GM12878 (cell line): ENCODE measurements around the gene STK16. TPM values are rescaled to one million over a fixed set of nuclear protein-coding genes. Genes with fewer than 3 reads are reported as not detected.
A peak's percentile ranks its signal among the peaks of the same experiment; 100 is the strongest.

Experiments used
- BCL3 ChIP-seq: IDR thresholded peaks from 2 replicates; pipeline ENCODE4 v1.6.1; 2011; ENCODE audit warnings: borderline replicate concordance, low read depth, mild to moderate bottlenecking, moderate library complexity, low read length; ENCODE audit not compliant: insufficient read depth, poor library complexity, severe bottlenecking
- BMI1 ChIP-seq: fragments of 450-650 bp; IDR thresholded peaks from 2 replicates; pipeline ENCODE4 v1.6.1; 2016; ENCODE audit warnings: mild to moderate bottlenecking, moderate library complexity, borderline replicate concordance
- CHD4 ChIP-seq: fragments of 200-600 bp; sonication (generic); IDR thresholded peaks from 2 replicates; pipeline ENCODE4 v1.6.1; 2016; ENCODE audit warnings: mild to moderate bottlenecking
- EP300 ChIP-seq, 2 experiments: fragments of 150-350 bp in 1 of 2; IDR thresholded peaks; 2 replicates each; pipeline ENCODE4 v1.6.1; 2011 to 2012; ENCODE audit warnings: low read depth in 2 of 2, low read length in 2 of 2, borderline replicate concordance in 1 of 2, improper control_type of control experiment in 1 of 2, inconsistent platforms in 1 of 2; ENCODE audit not compliant: control insufficient read depth in 1 of 2
- NFIC ChIP-seq: IDR thresholded peaks from 2 replicates; pipeline ENCODE4 v1.6.1; 2012; ENCODE audit warnings: low read depth, mild to moderate bottlenecking, inconsistent platforms, low read length, moderate library complexity
- NFYB ChIP-seq: IDR thresholded peaks from 2 replicates; pipeline ENCODE4 v1.6.1; 2011; ENCODE audit warnings: low read depth, mild to moderate bottlenecking, low read length, improper control_type of control experiment, moderate library complexity; ENCODE audit not compliant: insufficient read depth
- RB1 ChIP-seq: fragments of 450-650 bp; formaldehyde crosslinking; IDR thresholded peaks from 2 replicates; pipeline ENCODE4 v1.6.1; 2017; ENCODE audit warnings: mild to moderate bottlenecking, borderline replicate concordance
- SIN3A ChIP-seq: IDR thresholded peaks from 2 replicates; pipeline ENCODE4 v1.6.1; 2012; ENCODE audit warnings: low read depth, low read length, improper control_type of control experiment
- ZNF592 ChIP-seq: fragments of 450-650 bp; IDR thresholded peaks from 2 replicates; pipeline ENCODE4 v1.6.1; 2017; ENCODE audit warnings: mild to moderate bottlenecking, moderate library complexity
- ZNF622 ChIP-seq: fragments of 450-650 bp; IDR thresholded peaks from 2 replicates; pipeline ENCODE4 v1.6.1; 2017; ENCODE audit warnings: mild to moderate bottlenecking, inconsistent platforms
- polyA plus RNA-seq, 11 experiments: library from polyadenylated mRNA; depleted of rRNA in 4 of 11; unstranded in 6 of 11; stranded (reverse) in 5 of 11; fragments of >200 nt; fragmentation: Nextera tagmentation in 4 of 11; fragmentation: Illumina TruSeq in 1 of 11; extraction: Ambion mirVana in 4 of 11; extraction: Trizol in 1 of 11; gene quantifications; 1 replicate in 1 of 11; 2 replicates in 10 of 11; pipeline versions ENCODE4 v1.2.1 to v1.2.3, GENCODE V29; 2011 to 2016; ENCODE audit warnings: inconsistent platforms in 2 of 11, missing spikeins in 2 of 11, low read depth in 1 of 11
- total RNA-seq, 4 experiments: library from RNA; depleted of rRNA in 3 of 4; stranded (reverse); fragments of >200 nt in 3 of 4; fragmentation: Illumina TruSeq in 1 of 4; extraction: Trizol in 1 of 4; gene quantifications; 2 replicates each; pipeline versions ENCODE4 v1.2.1 to v1.2.3, GENCODE V29; 2013 to 2021
- TF ChIP-seq, protein P1 (sequence below): fragments of 450-650 bp; formaldehyde crosslinking; IDR thresholded peaks from 2 replicates; pipeline ENCODE4 v1.5.0; 2022; ENCODE audit warnings: mild to moderate bottlenecking, missing genetic modification characterization
- TF ChIP-seq, protein P2 (sequence below): IDR thresholded peaks from 2 replicates; pipeline ENCODE4 v1.6.1; 2012; ENCODE audit warnings: low read depth, low read length, improper control_type of control experiment
- TF ChIP-seq, protein P3 (sequence below): fragments of 450-650 bp; IDR thresholded peaks from 2 replicates; pipeline ENCODE4 v1.6.1; 2017; ENCODE audit warnings: mild to moderate bottlenecking, moderate library complexity

STK16 gene
- total and polyA plus RNA-seq, 10 of the 15 experiments (the other 5 are each of a cell fraction or from before 2014, with no cell fraction given): 4.3 to 50.1 (median 17.9) TPM

- TF ChIP-seq ZNF592: no peak
- TF ChIP-seq, protein P1, sequence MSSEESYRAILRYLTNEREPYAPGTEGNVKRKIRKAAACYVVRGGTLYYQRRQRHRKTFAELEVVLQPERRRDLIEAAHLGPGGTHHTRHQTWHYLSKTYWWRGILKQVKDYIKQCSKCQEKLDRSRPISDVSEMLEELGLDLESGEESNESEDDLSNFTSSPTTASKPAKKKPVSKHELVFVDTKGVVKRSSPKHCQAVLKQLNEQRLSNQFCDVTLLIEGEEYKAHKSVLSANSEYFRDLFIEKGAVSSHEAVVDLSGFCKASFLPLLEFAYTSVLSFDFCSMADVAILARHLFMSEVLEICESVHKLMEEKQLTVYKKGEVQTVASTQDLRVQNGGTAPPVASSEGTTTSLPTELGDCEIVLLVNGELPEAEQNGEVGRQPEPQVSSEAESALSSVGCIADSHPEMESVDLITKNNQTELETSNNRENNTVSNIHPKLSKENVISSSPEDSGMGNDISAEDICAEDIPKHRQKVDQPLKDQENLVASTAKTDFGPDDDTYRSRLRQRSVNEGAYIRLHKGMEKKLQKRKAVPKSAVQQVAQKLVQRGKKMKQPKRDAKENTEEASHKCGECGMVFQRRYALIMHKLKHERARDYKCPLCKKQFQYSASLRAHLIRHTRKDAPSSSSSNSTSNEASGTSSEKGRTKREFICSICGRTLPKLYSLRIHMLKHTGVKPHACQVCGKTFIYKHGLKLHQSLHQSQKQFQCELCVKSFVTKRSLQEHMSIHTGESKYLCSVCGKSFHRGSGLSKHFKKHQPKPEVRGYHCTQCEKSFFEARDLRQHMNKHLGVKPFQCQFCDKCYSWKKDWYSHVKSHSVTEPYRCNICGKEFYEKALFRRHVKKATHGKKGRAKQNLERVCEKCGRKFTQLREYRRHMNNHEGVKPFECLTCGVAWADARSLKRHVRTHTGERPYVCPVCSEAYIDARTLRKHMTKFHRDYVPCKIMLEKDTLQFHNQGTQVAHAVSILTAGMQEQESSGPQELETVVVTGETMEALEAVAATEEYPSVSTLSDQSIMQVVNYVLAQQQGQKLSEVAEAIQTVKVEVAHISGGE (CRISPR knock-in tag): no peak
- TF ChIP-seq BCL3: no peak
- TF ChIP-seq NFYB: no peak
- no peak for TF ChIP-seq NFIC
- TF ChIP-seq SIN3A: 0 out of 2 replicates have a peak, but pooled peaks have one; percentile 28
- no peak for TF ChIP-seq CHD4
- TF ChIP-seq, protein P2, sequence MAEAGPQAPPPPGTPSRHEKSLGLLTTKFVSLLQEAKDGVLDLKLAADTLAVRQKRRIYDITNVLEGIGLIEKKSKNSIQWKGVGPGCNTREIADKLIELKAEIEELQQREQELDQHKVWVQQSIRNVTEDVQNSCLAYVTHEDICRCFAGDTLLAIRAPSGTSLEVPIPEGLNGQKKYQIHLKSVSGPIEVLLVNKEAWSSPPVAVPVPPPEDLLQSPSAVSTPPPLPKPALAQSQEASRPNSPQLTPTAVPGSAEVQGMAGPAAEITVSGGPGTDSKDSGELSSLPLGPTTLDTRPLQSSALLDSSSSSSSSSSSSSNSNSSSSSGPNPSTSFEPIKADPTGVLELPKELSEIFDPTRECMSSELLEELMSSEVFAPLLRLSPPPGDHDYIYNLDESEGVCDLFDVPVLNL: no peak
- TF ChIP-seq, protein P3, sequence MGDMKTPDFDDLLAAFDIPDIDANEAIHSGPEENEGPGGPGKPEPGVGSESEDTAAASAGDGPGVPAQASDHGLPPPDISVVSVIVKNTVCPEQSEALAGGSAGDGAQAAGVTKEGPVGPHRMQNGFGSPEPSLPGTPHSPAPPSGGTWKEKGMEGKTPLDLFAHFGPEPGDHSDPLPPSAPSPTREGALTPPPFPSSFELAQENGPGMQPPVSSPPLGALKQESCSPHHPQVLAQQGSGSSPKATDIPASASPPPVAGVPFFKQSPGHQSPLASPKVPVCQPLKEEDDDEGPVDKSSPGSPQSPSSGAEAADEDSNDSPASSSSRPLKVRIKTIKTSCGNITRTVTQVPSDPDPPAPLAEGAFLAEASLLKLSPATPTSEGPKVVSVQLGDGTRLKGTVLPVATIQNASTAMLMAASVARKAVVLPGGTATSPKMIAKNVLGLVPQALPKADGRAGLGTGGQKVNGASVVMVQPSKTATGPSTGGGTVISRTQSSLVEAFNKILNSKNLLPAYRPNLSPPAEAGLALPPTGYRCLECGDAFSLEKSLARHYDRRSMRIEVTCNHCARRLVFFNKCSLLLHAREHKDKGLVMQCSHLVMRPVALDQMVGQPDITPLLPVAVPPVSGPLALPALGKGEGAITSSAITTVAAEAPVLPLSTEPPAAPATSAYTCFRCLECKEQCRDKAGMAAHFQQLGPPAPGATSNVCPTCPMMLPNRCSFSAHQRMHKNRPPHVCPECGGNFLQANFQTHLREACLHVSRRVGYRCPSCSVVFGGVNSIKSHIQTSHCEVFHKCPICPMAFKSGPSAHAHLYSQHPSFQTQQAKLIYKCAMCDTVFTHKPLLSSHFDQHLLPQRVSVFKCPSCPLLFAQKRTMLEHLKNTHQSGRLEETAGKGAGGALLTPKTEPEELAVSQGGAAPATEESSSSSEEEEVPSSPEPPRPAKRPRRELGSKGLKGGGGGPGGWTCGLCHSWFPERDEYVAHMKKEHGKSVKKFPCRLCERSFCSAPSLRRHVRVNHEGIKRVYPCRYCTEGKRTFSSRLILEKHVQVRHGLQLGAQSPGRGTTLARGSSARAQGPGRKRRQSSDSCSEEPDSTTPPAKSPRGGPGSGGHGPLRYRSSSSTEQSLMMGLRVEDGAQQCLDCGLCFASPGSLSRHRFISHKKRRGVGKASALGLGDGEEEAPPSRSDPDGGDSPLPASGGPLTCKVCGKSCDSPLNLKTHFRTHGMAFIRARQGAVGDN: peak; percentile 82
- no peak for TF ChIP-seq ZNF622
- no peak for TF ChIP-seq RB1
- TF ChIP-seq BMI1: no peak
- TF ChIP-seq EP300 (IDR thresholded peaks at IDR 0.05; ENCODE audit: borderline replicate concordance in 1 of 2, control insufficient read depth in 1 of 2, low read depth in 2 of 2, low read length in 2 of 2): peak; percentile 41 to 61; a peak in 3 of 4 replicates
Observed at GRCh38 chr2:219249203-219249980, 4.1 kb downstream of the STK16 start (continued).
